Sigmoid colon (tissue), 3 donors: ENCODE data around the gene JMJD7.

ENCODE experiments used
- POLR2A ChIP-seq, 2 donors: fragments of 450-650 bp; IDR thresholded peaks; one replicate each; pipeline ENCODE4 v1.6.1; 2016; ENCODE audit warnings: antibody characterized with exemption in 2 of 2, mild to moderate bottlenecking in 2 of 2, moderate library complexity in 2 of 2
- TF ChIP-seq, protein P1 (sequence below), 4 experiments: fragments of 450-650 bp in 3 of 4; fragments of 200-600 bp in 1 of 4; IDR thresholded peaks; one replicate each; pipeline ENCODE4 v1.5.1; 2016 to 2019; ENCODE audit warnings: antibody characterized with exemption in 4 of 4, mild to moderate bottlenecking in 3 of 4, moderate library complexity in 2 of 4

GRCh38 chr15:41813426-41813825 lies 14.5 kb upstream of the JMJD7 start:
- TF ChIP-seq, protein P1, sequence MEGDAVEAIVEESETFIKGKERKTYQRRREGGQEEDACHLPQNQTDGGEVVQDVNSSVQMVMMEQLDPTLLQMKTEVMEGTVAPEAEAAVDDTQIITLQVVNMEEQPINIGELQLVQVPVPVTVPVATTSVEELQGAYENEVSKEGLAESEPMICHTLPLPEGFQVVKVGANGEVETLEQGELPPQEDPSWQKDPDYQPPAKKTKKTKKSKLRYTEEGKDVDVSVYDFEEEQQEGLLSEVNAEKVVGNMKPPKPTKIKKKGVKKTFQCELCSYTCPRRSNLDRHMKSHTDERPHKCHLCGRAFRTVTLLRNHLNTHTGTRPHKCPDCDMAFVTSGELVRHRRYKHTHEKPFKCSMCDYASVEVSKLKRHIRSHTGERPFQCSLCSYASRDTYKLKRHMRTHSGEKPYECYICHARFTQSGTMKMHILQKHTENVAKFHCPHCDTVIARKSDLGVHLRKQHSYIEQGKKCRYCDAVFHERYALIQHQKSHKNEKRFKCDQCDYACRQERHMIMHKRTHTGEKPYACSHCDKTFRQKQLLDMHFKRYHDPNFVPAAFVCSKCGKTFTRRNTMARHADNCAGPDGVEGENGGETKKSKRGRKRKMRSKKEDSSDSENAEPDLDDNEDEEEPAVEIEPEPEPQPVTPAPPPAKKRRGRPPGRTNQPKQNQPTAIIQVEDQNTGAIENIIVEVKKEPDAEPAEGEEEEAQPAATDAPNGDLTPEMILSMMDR (IDR thresholded peaks at IDR 0.05) = no peak
- no peak for TF ChIP-seq POLR2A (IDR thresholded peaks at IDR 0.05)
